ENCODE measurements around the gene NUP205.
"Not testable (repeated sequence)": the region's sequence is repeated elsewhere in the genome, so short reads cannot be mapped to it uniquely, and the experiment has no call there.

Gene NUP205

GRCh38 chr7:135685306-135686084 is 127.8 kb downstream of the NUP205 start:
- Histone ChIP-seq H3K27ac (no peak overlapping the region), H3K79me2 (ENCODE audit: insufficient read depth, low read depth) (no peaks in the 10 kb centered on the region), H3K4me2 (no peak overlapping the region), H3K9ac (no peak overlapping the region), H3K36me3 (ENCODE audit: insufficient read depth) (no peaks in the 10 kb centered on the region), H3K4me3 (IDR thresholded peaks at IDR 0.05; ENCODE audit: insufficient read depth, low read depth, low read length) (no peak overlapping the region), H3K27me3 (ENCODE audit: insufficient read depth, low read depth) (no peaks in the 10 kb centered on the region), H2AFZ (ENCODE audit: low read depth) (no peak overlapping the region), H3K4me1 (ENCODE audit: low read depth, poor library complexity, severe bottlenecking) (peaks cover 22% of the 10 kb centered on the region), H4K20me1 (ENCODE audit: insufficient read depth) (no peaks in the 10 kb centered on the region)
- TF ChIP-seq CTCF (conservative IDR thresholded peaks at IDR 0.05; ENCODE audit: low read depth, low read length) = no peak

- TF ChIP-seq CTCF (conservative IDR thresholded peaks at IDR 0.05; ENCODE audit: low read depth, low read length) = no peak
- H3K79me2 ChIP-seq (ENCODE audit: insufficient read depth, low read depth) = no peaks in the 10 kb centered on the region
- H4K20me1 ChIP-seq (ENCODE audit: insufficient read depth) = no peaks in the 10 kb centered on the region
- no peak overlapping the region for H3K4me2 ChIP-seq
- H3K27ac ChIP-seq = no peak overlapping the region
- H3K9ac ChIP-seq = no peak overlapping the region
- H2AFZ ChIP-seq (ENCODE audit: low read depth) = no peak overlapping the region
- H3K4me3 ChIP-seq (IDR thresholded peaks at IDR 0.05; ENCODE audit: insufficient read depth, low read depth, low read length) = no peak overlapping the region
- peaks cover 3% of the 10 kb centered on the region for H3K4me1 ChIP-seq (ENCODE audit: low read depth, poor library complexity, severe bottlenecking)
- H3K36me3 ChIP-seq (ENCODE audit: insufficient read depth) = no peaks in the 10 kb centered on the region
- no peaks in the 10 kb centered on the region for H3K27me3 ChIP-seq (ENCODE audit: insufficient read depth, low read depth)
Observed at GRCh38 chr7:135687466-135687865, 129.7 kb downstream of the NUP205 start.

- Histone ChIP-seq H3K79me2 (ENCODE audit: insufficient read depth, low read depth) (no peaks in the 10 kb centered on the region), H3K36me3 (ENCODE audit: insufficient read depth) (no peaks in the 10 kb centered on the region), H2AFZ (ENCODE audit: low read depth) (no peak overlapping the region), H3K27me3 (ENCODE audit: insufficient read depth, low read depth) (no peaks in the 10 kb centered on the region), H3K27ac (no peak overlapping the region), H3K4me1 (ENCODE audit: low read depth, poor library complexity, severe bottlenecking) (no peaks in the 10 kb centered on the region), H3K9ac (no peak overlapping the region), H3K4me3 (IDR thresholded peaks at IDR 0.05; ENCODE audit: insufficient read depth, low read depth, low read length) (no peak overlapping the region), H4K20me1 (ENCODE audit: insufficient read depth) (no peaks in the 10 kb centered on the region), H3K4me2 (no peak overlapping the region)
- no peak for TF ChIP-seq CTCF (conservative IDR thresholded peaks at IDR 0.05; ENCODE audit: low read depth, low read length)
Observed at GRCh38 chr7:135690566-135690965, 132.8 kb downstream of the NUP205 start.

- Histone ChIP-seq H3K27me3 (ENCODE audit: insufficient read depth, low read depth) (no peaks in the 10 kb centered on the region), H2AFZ (ENCODE audit: low read depth) (no peak overlapping the region), H3K27ac (no peak overlapping the region), H3K79me2 (ENCODE audit: insufficient read depth, low read depth) (no peaks in the 10 kb centered on the region), H3K36me3 (ENCODE audit: insufficient read depth) (no peaks in the 10 kb centered on the region), H3K9ac (no peak overlapping the region), H3K4me3 (IDR thresholded peaks at IDR 0.05; ENCODE audit: insufficient read depth, low read depth, low read length) (no peak overlapping the region), H3K4me1 (ENCODE audit: low read depth, poor library complexity, severe bottlenecking) (no peaks in the 10 kb centered on the region), H4K20me1 (ENCODE audit: insufficient read depth) (no peaks in the 10 kb centered on the region), H3K4me2 (no peak overlapping the region)
- TF ChIP-seq CTCF (conservative IDR thresholded peaks at IDR 0.05; ENCODE audit: low read depth, low read length) = no peak
Observed at GRCh38 chr7:135692055-135692454, 134.3 kb downstream of the NUP205 start.

GRCh38 chr7:135692606-135693005 is 134.9 kb downstream of the NUP205 start:
- not testable (repeated sequence) for H3K4me1 ChIP-seq (ENCODE audit: low read depth, poor library complexity, severe bottlenecking); H2AFZ ChIP-seq (ENCODE audit: low read depth); H3K27me3 ChIP-seq (ENCODE audit: insufficient read depth, low read depth); H3K9ac ChIP-seq; H3K36me3 ChIP-seq (ENCODE audit: insufficient read depth); H3K79me2 ChIP-seq (ENCODE audit: insufficient read depth, low read depth); H3K4me3 ChIP-seq (IDR thresholded peaks at IDR 0.05; ENCODE audit: insufficient read depth, low read depth, low read length); H4K20me1 ChIP-seq (ENCODE audit: insufficient read depth); H3K4me2 ChIP-seq; H3K27ac ChIP-seq

All from KMS-11 (cell line).